GM18909 (cell line): Measurements from ENCODE around the gene RGL1.

Source experiments
- ATAC-seq: cut with Tn5 transposase; IDR thresholded peaks from one replicate; pipeline ENCODE4 v1.9.1; 2021; ENCODE audit warnings: mild to moderate bottlenecking; ENCODE audit not compliant: unreplicated experiment, poor library complexity

RGL1 gene

GRCh38 chr1:183859119-183859518 is 54.2 kb downstream of the RGL1 start:
- ATAC-seq: no peak

GRCh38 chr1:183859831-183860230 is 54.9 kb downstream of the RGL1 start:
- no peak for ATAC-seq

DNA sequence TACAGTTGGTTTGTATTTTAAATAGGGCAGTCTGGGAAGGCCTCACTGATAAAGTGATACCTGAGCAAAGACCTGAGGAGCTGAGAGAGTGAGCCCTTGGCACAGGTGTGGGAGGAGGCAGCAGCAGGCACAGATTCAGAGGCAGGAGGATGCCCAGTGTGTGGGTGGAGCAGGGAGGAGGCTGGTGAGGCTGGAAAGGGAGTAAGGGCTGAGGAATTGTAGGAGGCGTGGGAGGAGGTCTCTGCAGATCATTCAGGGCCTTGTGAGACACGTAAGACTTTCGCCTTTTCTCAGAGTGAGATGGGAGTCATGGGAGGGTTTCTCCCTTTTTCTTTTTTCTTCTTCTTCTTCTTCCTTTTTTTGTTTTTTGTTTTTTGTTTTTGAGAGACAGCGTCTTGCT is 58.0 kb downstream of the RGL1 start:
- ATAC-seq: no peak

GRCh38 chr1:183863852-183864251 is 58.9 kb downstream of the RGL1 start:
- ATAC-seq: no peak

- no peak for ATAC-seq
Measured at GRCh38 chr1:183864611-183865010, 59.7 kb downstream of the RGL1 start.

- no peak for ATAC-seq
Measured at GRCh38 chr1:183869230-183869629, 64.3 kb downstream of the RGL1 start.

GRCh38 chr1:183869664-183870063 is 64.7 kb downstream of the RGL1 start:
- ATAC-seq: no peak

- no peak for ATAC-seq
Measured at GRCh38 chr1:183870351-183871077, 65.6 kb downstream of the RGL1 start.

- ATAC-seq: no peak
Measured at GRCh38 chr1:183871142-183871541, 66.2 kb downstream of the RGL1 start.

GRCh38 chr1:183871601-183872000 is 66.7 kb downstream of the RGL1 start:
- ATAC-seq: no peak

DNA sequence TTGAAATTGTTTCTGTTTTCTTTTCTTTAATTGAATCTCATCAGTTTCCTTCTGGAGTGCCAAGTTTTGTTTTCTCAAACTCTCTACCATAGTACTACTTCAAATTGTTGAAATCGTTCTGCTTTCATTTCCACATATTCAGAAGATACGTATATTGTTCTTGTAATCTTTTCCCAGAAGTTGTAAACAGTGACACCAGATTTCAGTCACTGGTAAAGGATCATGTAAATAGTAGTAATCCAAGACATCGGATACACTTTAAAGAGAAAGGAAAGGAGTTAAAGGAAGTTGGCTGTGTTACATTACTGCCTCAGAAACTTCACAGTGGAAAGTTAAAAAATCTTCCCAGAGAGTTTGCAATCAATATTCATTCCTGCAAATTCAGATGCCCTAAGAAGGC is 67.5 kb downstream of the RGL1 start:
- ATAC-seq: no peak

GRCh38 chr1:183873642-183874041 is 68.7 kb downstream of the RGL1 start:
- no peak for ATAC-seq

GRCh38 chr1:183876309-183876708 is 71.4 kb downstream of the RGL1 start:
- no peak for ATAC-seq

GRCh38 chr1:183877053-183877720 is 72.3 kb downstream of the RGL1 start:
- no peak for ATAC-seq

DNA sequence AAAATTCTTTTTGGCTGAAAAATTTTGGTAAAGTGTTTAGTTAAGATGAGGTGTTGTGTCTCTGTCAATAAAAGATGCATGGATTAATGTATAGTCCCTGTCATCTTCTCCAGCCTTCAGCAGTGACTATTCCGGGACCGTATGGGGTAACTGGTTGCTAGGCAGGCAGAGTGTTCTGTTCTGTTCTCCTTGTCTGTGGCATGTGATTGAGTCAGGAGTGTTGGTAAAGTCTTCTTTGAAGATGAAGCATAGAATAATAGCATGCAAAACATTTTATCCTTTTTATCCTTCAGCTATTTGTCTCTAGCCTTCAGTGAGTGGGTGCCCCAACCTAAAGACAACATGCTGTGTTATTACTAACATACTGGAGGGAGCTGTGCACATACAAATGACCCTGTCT is 74.6 kb downstream of the RGL1 start:
- no peak for ATAC-seq

DNA sequence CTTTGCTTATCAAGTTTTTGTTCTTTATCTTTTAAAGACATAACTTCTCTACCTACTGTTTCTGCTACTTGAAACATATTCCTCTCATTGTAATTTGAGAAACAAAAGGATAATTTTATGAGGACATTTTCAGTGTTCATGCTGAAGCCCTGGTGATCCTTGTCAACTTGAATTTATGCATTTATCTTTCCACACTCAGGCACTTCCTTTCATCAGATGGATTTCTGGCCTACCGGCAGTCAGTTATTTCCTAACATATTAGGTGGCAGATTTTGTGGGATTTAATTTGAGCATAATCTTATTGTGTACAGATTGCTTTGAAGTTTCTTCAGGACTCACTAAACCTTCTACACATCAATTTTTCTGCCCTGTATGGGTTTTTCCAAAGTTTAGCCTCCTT is 75.0 kb downstream of the RGL1 start:
- no peak for ATAC-seq

DNA sequence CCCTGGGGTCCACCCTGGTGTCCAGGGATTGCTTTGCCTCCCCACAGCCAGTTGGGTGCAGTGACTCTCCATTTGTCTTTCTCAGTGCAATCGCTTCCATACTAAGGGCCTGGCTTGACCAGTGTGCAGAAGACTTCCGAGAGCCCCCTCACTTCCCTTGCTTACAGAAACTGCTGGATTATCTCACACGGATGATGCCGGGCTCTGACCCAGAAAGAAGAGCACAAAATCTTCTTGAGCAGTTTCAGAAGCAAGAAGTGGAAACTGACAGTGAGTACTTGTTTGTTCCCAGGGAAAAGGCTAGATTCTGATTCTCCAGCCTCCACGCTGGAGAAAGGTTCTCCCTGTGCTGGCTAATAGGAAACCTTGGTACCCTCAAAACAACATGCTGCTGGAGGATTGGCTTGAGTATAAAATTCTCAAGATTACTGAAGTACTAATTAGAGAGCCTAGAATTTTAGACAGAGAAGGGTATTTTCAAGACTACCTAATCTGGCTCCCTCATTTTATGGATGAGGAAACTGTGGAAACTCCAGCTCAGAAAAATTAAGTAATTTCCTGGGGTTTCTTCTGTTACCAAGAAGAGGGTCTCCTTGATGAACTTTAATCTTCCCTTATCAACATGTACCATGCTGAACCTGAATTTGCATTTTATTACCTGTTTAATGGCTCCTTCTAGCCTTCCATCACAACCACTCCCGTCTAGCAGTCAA is 75.8 kb downstream of the RGL1 start:
- no peak for ATAC-seq

DNA sequence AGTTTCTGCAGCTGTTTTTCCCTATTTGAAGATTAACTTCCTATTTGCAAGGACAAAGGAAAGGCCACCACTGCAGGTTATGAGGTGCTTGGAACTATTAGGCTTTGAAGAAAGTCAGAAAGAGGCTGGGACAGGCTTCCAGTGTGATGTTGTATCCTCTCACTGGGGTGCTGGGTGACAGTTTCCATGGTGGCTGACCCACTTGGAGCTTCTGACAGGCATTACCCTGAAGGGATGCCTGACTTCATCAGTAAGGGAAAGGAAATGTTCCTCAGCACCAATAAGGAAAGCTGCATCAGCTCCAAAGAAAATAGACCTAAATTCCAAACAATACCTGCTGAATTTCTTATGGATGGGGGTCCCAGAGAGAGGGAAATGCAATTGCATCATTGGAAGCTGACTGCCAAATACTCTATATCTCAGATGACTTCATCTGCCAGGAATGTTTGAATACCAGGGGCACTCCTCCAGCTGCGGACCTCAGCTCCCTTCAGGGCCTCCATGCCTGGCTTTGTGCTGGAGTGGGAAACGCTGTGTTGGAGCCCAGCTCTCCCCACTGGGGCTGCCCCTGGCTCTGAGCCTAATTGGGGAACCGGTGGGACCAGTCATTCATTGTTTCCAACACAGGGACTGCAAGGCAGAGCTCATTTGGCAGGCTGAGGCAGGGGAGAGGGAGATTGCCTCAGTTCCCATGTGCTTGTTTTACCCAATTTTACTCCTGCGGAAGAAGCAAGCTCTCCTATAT is 76.6 kb downstream of the RGL1 start:
- no peak for ATAC-seq

DNA sequence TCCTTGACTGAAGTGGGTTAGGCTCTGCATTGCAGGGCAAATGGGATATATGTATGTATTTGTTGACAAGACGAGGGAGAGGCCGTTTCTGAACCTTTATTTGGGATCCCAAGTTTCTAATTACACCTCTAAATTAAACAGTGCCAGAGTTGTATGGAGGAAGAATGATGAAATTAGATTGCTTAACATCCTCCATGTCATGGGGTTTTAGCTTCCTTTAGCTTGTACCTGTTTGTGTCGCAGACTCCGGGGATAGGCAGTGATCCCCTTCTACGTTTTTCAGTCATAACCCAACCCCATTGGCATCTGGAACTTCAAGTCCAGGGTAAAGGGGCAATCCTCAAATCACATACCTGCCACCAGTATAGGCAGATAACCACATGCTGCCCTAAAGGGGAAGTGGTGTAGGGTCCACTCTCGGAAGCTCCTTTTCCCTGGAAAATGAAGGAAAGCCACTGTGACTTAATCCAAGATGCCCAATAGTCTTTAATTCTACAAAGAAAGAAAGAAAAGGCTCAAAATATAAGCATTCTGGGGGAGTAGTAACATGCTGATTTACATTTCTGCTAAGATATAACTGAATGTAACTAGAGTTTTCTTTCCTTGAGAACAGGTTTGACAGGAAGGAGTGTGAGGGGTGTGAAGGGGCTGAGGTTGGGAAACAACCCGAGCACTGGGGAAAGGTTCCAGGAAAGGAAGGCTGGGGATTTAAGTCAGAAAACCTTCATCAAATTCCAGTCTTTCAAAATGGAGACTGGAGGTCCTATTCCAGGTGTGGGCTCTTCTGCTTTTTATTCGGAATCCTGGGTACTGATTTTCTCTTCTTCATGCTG is 77.6 kb downstream of the RGL1 start:
- no peak for ATAC-seq

DNA sequence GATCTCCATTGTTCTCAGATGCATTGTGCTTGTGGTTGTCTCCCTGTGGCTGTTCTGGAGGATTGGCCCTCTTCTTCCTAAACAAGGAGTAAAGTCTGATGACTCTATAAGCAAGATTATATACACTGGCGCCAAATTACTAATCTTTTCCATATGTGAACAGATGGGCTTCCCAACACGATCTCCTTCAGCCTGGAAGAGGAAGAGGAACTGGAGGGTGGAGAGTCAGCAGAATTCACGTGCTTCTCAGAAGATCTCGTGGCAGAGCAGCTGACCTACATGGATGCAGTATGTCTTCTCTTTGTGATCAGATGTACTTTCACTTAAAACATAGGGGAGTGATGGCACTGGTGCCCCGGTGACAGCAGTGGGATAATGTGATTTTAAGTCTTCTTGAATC is 78.7 kb downstream of the RGL1 start:
- ATAC-seq: no peak
